PC-3 (cell line): ENCODE measurements around the gene TGM3. TPM values are rescaled to one million over a fixed set of nuclear protein-coding genes. Genes with fewer than 3 reads are reported as not detected.

Experiments
- ATAC-seq: fragments of 200-7000 bp; cut with Tn5 transposase; 2 replicates; pipeline ENCODE4 v1.9.1; 2020; ENCODE audit warnings: mild to moderate bottlenecking, moderate library complexity
- BruUV-seq: library from RNA; stranded (reverse); fragments of 400-500 nt; replicated peaks from 2 replicates; lab custom pipeline; 2021; lab: Mats Ljungman, UMichigan
- CTCF ChIA-PET: fragments of 300-600 bp; sonication (Branson Sonifier 250); formaldehyde crosslinking; loops from one replicate; lab custom pipeline; 2022; ENCODE audit warnings: antibody characterized with exemption; lab: Charles Lee
- POLR2A ChIA-PET: fragments of 300-600 bp; sonication (Branson Sonifier 250); formaldehyde crosslinking; loops from one replicate; lab custom pipeline; 2022; ENCODE audit warnings: antibody characterized with exemption; ENCODE audit not compliant: unreplicated experiment; lab: Charles Lee
- DNase-seq: peaks from one replicate; pipeline ENCODE4 v3.0.0-alpha.2; 2015
- H2AFZ ChIP-seq: fragments of 300-600 bp; sonication (generic); 2 replicates; pipeline ENCODE4 v1.6.0; 2016; ENCODE audit warnings: antibody characterized with exemption, low read length
- H3F3A ChIP-seq: fragments of 300-600 bp; sonication (generic); one replicate; pipeline ENCODE4 v1.6.0; 2017; ENCODE audit warnings: antibody characterized with exemption, low read length, control low read depth, mild to moderate bottlenecking; ENCODE audit not compliant: unreplicated experiment
- H3K27ac ChIP-seq: fragments of 300-600 bp; sonication (generic); 2 replicates; pipeline ENCODE4 v1.5.1; 2016; ENCODE audit warnings: mild to moderate bottlenecking, low read length
- H3K27me3 ChIP-seq: fragments of 300-600 bp; sonication (generic); 2 replicates; pipeline ENCODE4 v1.6.1; 2016; ENCODE audit warnings: low read length, mixed read lengths
- H3K36me3 ChIP-seq: fragments of 300-600 bp; sonication (generic); 2 replicates; pipeline ENCODE4 v1.6.1; 2016; ENCODE audit warnings: low read depth, mixed run types, low read length, mixed read lengths
- H3K4me1 ChIP-seq: fragments of 300-600 bp; sonication (generic); 2 replicates; pipeline ENCODE4 v1.5.1; 2016; ENCODE audit warnings: low read length; ENCODE audit not compliant: insufficient read depth
- H3K4me2 ChIP-seq: fragments of 300-600 bp; sonication (generic); 2 replicates; pipeline ENCODE4 v1.6.0; 2016; ENCODE audit warnings: low read length
- H3K4me3 ChIP-seq: fragments of 300-600 bp; sonication (generic); 2 replicates; pipeline ENCODE4 v1.5.1; 2016; ENCODE audit warnings: mild to moderate bottlenecking, low read length, mixed read lengths
- H3K79me2 ChIP-seq: fragments of 300-600 bp; sonication (generic); 2 replicates; pipeline ENCODE4 v1.6.1; 2017; ENCODE audit warnings: low read length, mixed read lengths
- H3K9ac ChIP-seq: fragments of 300-600 bp; sonication (generic); 2 replicates; pipeline ENCODE4 v1.6.0; 2016; ENCODE audit warnings: mild to moderate bottlenecking, low read length
- H3K9me2 ChIP-seq: fragments of 300-600 bp; sonication (generic); replicated peaks from 2 replicates; pipeline ENCODE4 v1.6.1; 2016; ENCODE audit warnings: mixed run types, low read length, mixed read lengths
- H3K9me3 ChIP-seq: fragments of 300-600 bp; sonication (generic); 2 replicates; pipeline ENCODE4 v1.6.1; 2016; ENCODE audit warnings: low read length, mixed read lengths
- H4K20me1 ChIP-seq: fragments of 300-600 bp; sonication (generic); 2 replicates; pipeline ENCODE4 v1.6.1; 2016; ENCODE audit warnings: low read length, mixed read lengths
- CTCF ChIP-seq: fragments of 300-600 bp; sonication (generic); conservative IDR thresholded peaks from 2 replicates; pipeline ENCODE4 v1.5.1; 2017; ENCODE audit warnings: antibody characterized with exemption, low read depth, mild to moderate bottlenecking, low read length
- EZH2 ChIP-seq: fragments of 300-600 bp; sonication (generic); IDR thresholded peaks from one replicate; pipeline ENCODE4 v1.6.1; 2017; ENCODE audit warnings: antibody characterized with exemption, mild to moderate bottlenecking, low read length; ENCODE audit not compliant: unreplicated experiment
- EZH2phosphoT487 ChIP-seq: fragments of 300-600 bp; sonication (generic); IDR thresholded peaks from 2 replicates; pipeline ENCODE4 v1.6.1; 2018; ENCODE audit warnings: mild to moderate bottlenecking, antibody characterized with exemption, low read length, borderline replicate concordance
- intact Hi-C: fragments of 100-400 bp; cut with micrococcal nuclease; formaldehyde crosslinking; loops from 2 replicates; pipeline ENCODE4 v1.9.0; 2023
- total RNA-seq: library from RNA; depleted of rRNA; stranded (reverse); fragments of >200 nt; gene quantifications from 2 replicates; pipeline ENCODE4 v1.2.3, GENCODE V29; 2014

The TGM3 gene
- total RNA-seq, 1 experiment from 2014 or later = not detected

GRCh38 chr20:2287504-2287903 is 8.3 kb upstream of the TGM3 start:
- Histone ChIP-seq H3K4me3 (no peak overlapping the region), H3F3A (no peaks in the 10 kb centered on the region), H2AFZ (no peak overlapping the region), H3K9me3 (no peaks in the 10 kb centered on the region), H4K20me1 (no peaks in the 10 kb centered on the region), H3K36me3 (no peaks in the 10 kb centered on the region), H3K4me2 (no peak overlapping the region), H3K9me2 (no peaks in the 10 kb centered on the region), H3K4me1 (peaks cover 31% of the 10 kb centered on the region), H3K27ac (no peak overlapping the region), H3K9ac (no peak overlapping the region), H3K27me3 (no peaks in the 10 kb centered on the region), H3K79me2 (no peaks in the 10 kb centered on the region)
- no TSS peak for BruUV-seq
- intact Hi-C loops = no loop called here
- no peak for DNase-seq
- POLR2A ChIA-PET = no interaction called here
- TF ChIP-seq EZH2 (no peak), EZH2phosphoT487 (no peak), CTCF (no peak)
- ATAC-seq = no peak
- CTCF ChIA-PET = no interaction called here

- Histone ChIP-seq H3K27me3 (peaks cover 8% of the 10 kb centered on the region), H3K36me3 (no peaks in the 10 kb centered on the region), H3K9ac (no peak overlapping the region), H3F3A (no peaks in the 10 kb centered on the region), H3K27ac (peak overlapping the region; percentile 28), H3K9me2 (no peaks in the 10 kb centered on the region), H3K4me3 (no peak overlapping the region), H3K4me1 (peaks cover 25% of the 10 kb centered on the region), H2AFZ (no peak overlapping the region), H3K79me2 (no peaks in the 10 kb centered on the region), H4K20me1 (no peaks in the 10 kb centered on the region), H3K9me3 (no peaks in the 10 kb centered on the region), H3K4me2 (no peak overlapping the region)
- POLR2A ChIA-PET = no interaction called here
- no TSS peak for BruUV-seq
- no peak for ATAC-seq
- DNase-seq = no peak
- CTCF ChIA-PET = no interaction called here
- TF ChIP-seq CTCF = no peak
- TF ChIP-seq EZH2phosphoT487 = no peak
- no peak for TF ChIP-seq EZH2
- intact Hi-C loops = no loop called here
Measured at GRCh38 chr20:2289475-2289874, 6.3 kb upstream of the TGM3 start.

GRCh38 chr20:2290486-2290885 is 5.3 kb upstream of the TGM3 start:
- H3K36me3 ChIP-seq = no peaks in the 10 kb centered on the region
- peaks cover 18% of the 10 kb centered on the region for H3K27me3 ChIP-seq
- H2AFZ ChIP-seq = no peak overlapping the region
- H3K79me2 ChIP-seq = no peaks in the 10 kb centered on the region
- no peak overlapping the region for H3K4me2 ChIP-seq
- DNase-seq (no peak), ATAC-seq (no peak)
- no peak for TF ChIP-seq EZH2phosphoT487
- no peak for TF ChIP-seq EZH2
- TF ChIP-seq CTCF = no peak
- no peaks in the 10 kb centered on the region for H3K9me2 ChIP-seq
- no peaks in the 10 kb centered on the region for H3F3A ChIP-seq
- CTCF ChIA-PET = no interaction called here
- peaks cover 15% of the 10 kb centered on the region for H3K4me1 ChIP-seq
- H3K27ac ChIP-seq = no peak overlapping the region
- H3K4me3 ChIP-seq = no peak overlapping the region
- POLR2A ChIA-PET = no interaction called here
- intact Hi-C loops = no loop called here
- no peaks in the 10 kb centered on the region for H3K9me3 ChIP-seq
- BruUV-seq = no TSS peak
- H4K20me1 ChIP-seq = no peaks in the 10 kb centered on the region
- H3K9ac ChIP-seq = no peak overlapping the region
